ENCODE results near the gene CRHR2.

Gene CRHR2

DNA sequence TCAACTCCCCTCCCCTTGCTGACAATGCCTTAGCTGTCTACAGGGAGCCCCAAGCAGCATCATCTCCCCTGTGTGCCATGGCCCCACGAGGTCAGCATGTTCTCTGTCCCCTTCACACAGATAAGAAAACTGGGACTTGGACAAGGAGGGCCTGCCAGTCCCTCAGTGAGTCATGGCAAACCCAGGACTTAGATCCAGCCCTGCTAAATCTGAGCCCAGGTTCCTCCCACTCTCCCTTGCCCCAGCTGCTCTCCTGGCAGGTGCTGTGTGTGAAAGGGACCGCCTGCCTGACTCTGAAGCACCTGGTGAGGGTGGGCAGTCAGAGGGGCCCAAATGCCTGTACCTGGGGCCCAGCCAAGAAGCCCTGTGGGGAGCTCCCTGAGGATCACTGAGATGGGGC lies 7.4 kb downstream of the CRHR2 start:
- DNase-seq, result no peak

DNA sequence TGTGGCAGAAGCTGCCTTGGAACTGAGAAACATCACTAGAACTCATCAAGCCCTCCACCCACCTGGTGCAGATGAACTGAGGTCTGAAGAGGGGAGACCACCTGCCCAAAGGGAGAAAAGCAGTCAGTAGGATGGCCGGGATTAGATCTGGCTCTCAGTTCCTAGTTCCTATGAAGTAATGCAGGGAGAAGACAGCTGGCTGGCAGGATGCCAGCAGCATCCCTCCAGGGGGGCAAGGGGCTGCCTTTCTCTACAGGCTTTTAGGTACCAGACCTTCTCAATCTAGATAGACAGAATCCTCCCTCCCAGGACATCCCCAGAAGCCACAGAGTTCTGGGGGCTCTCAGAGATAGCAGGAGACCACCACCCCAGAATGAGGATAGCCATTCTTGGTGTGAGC lies 7.8 kb downstream of the CRHR2 start:
- no peak for DNase-seq

DNA sequence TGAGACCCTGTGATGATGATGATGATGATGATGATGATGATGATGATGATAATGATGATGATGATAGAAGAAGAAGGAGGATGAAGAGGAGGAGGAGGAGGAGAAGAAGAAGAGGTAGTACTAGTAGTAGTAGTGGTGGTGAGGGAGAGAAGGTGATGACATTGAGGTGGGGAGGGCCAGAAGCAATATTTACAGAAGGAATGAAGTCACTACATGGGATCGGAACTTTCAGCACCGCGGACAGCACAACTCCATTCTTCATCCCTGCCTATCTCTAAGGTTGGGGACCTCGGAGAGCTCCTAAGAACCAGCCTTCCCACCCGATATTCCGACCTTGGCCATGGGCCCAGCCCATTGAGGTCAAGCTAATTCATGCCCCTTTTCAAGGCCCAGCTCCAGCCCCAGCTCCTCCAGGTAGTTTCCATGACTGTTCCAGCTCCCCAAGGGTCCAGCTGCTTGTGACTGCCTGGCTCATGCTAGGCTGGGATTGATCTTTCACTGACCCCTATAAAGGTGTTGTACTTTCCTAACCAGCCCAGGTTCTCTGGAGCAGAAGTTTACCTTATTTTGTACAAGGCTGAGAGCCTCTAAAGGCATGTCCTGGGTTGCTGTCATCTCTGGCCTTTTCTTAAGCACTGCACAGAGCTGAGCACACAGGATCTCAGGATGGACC lies 10.3 kb downstream of the CRHR2 start:
- DNase-seq, result no peak

- DNase-seq, result no peak
These were observed 14.2 kb downstream of the CRHR2 start for GRCh38 chr7:30668102-30668501.

- DNase-seq, result no peak
These were observed 15.1 kb downstream of the CRHR2 start for GRCh38 chr7:30667172-30667571.

- DNase-seq, result no peak
These were observed 16.8 kb downstream of the CRHR2 start for GRCh38 chr7:30665449-30665848.

DNA sequence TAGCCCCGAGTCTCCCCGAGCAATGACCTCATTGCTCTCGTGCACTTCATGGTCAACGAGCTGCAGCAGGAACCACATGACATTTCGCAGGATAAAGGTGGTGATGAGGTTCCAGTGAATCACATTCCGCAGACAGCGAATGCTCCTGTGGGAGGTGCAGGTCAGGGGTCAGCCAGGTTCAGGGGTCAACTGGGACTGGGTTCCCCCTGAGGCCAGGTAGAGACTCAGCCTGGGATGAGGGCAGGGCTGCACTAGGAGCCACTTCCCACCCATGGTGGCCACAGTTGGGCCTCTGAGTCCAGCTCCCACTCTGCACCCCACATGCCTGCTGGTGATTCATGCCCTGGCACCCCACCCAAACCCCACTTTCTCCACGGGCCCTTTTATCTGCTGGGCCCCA lies 17.2 kb downstream of the CRHR2 start:
- no peak for DNase-seq

DNA sequence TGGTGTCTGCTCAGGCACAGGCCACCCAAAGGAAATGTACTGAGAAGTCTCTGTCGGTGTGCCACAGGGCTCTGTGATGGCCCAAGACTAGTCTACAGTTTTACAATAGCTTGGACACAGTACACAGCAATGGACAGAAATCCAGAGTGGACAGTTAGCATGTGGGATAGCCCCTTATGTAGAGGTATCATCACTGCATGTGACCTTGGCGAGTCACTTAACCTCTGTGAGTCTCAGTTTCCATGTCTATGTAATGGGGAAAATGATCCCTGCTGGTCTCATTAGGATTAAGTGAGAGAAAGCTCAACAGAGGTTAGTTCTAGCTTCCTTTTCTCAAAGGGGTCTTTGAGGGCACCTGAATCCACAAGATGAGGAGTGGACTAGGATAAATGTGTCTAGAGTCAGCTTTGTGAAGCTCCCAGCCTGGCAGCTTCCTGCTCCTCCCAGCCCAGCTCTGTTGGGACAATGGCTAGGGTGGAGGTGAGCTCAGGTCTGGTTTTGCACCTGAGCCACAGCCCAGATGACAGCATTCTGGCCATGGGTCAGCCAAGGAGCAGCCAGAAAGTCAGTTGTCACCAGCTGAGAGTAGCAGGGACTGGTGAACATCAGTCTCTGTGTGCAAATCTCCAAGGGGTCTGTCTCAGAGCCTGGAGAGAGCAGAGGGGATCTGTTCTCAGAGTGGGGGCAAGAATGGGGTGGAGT lies 17.9 kb downstream of the CRHR2 start:
- DNase-seq, result no peak

DNA sequence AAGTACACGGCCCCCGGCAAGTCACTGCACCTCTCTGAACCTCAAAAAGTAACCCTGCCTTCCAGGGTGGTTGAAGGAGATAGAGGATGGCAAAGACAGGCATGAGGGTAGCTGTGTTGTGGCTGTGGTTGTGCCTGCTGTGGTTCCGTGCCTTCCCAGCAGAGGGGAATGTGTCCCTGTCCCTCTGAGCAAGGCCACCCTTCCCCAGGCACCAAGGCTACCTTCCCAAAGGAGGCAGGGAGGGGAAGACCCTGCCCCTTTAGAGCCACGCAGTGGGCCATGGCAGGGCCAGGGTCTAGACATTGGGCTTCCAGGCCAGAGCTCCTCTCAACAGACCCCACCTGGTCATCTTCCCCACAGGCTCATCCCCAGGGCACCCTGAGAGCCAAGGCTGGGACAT lies 18.8 kb downstream of the CRHR2 start:
- DNase-seq, result no peak

- DNase-seq, result no peak
These were observed 19.8 kb downstream of the CRHR2 start for GRCh38 chr7:30662431-30662939.

GRCh38 chr7:30661926-30662325 lies 20.3 kb downstream of the CRHR2 start:
- DNase-seq, result no peak

GRCh38 chr7:30660331-30661255 lies 21.7 kb downstream of the CRHR2 start:
- no peak for DNase-seq

- no peak for DNase-seq
These were observed 22.9 kb downstream of the CRHR2 start for GRCh38 chr7:30659312-30659711.

- DNase-seq, result no peak
These were observed 23.7 kb downstream of the CRHR2 start for GRCh38 chr7:30658479-30659074.

DNA sequence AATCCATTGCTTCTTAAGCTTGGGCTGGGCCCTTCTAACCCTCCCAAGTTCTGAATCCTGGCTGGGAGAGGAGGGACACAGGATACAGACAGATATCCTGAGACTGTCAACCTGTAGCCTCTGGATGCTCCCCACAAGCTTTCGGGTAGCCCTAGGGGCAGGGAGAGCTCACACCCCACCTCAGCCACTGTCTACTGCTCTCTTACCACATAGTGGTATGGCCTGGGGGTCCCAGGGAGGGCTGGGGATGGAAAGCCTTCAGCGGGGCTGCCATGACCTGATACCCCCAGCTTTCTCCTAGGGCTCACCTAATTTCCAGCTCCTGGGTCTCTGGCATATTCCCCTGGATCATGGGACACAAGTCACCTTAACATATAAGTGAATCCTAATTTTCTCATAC lies 25.1 kb downstream of the CRHR2 start:
- DNase-seq, result no peak

- no peak for DNase-seq
These were observed 26.0 kb downstream of the CRHR2 start for GRCh38 chr7:30656006-30656957.

GRCh38 chr7:30655096-30655970 lies 26.9 kb downstream of the CRHR2 start:
- no peak for DNase-seq

DNA sequence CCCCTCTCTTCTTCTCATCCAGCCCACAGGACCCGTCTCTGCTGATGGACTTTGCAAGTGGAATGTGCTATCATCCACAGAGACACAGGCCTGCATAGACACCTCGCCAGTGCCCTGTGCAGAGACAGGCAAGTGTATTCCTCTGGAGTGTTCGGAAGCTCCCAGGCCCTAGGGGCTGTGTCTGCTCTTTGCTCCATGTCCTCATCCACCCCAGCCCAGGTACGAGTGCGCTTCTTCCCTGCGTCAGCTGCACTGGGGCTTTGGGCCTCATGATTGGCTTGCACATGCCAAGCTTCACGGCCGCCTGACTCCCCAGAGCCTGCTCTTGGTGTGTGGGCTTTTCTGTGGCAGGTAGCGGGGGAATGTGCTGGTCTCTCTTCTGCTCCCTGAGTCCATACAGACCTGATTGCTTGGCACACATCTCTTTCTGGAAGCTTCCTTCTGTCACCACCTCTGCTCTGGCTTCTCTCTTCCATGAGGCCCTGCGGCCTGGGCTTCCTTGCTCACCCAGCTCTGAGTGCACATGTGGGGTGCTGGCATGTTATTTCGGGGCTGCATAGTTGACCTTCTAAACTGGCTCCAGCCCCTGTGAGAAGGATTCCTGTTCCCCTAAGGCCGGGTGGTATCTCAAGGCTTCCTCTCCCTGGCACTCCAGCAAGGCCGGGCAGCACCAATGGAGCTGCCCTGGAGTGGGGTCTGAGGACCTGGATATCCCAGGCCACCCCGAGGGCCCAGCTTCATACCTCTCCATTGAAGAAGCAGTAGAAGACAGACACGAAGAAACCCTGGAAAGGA lies 27.8 kb downstream of the CRHR2 start:
- no peak for DNase-seq

DNA sequence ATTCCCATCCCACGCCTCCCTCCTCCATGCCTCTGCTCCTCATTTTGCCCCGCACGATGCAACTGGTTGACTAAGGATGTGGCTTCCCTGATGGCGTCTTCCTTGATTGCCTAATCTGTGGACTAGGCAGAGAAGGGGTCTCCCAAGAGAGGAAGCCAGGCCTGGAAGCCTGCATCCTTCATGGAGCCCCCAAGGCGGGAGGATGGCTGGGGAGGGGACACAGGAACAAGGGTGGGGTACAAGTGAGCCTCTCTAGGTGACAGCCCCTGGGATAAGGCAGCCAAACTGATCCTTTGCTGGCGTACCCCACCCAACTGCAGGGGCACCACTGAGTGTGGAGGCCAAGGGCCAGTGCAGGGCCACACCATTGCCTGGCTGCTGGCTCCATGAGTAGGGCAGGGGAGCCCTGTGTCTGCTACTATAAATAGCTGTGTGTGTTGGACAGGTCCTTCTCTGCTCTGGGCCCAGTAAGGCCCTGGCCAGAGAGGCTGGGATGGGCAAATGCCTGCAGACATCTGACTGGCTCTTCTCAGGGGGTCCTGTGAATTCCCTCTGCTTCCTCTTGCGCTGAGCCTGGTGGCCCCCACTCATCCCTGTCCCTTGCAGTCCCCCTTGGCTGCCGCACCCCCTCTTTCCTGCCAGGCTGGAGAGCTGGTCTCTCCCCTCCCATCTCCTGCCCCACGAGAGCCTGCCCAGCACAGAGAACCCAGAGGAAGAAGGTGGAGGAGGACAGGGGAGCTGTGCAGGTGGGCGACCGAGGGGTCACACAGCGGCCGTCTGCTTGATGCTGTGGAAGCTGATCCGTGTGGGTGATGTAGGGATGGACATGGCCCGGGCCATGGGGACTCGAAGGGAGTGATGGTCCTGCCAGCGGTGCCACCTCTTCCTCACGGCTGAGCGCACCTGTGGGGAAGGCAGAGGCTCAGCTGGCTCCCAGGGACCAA lies 29.3 kb downstream of the CRHR2 start:
- DNase-seq, result no peak
